Activated CD4-positive, alpha-beta T cell treated with anti-CD3 and anti-CD28 coated beads, Interleukin-2, amount 50 U/mL, for 24 hours (primary cell): ENCODE data around the gene LRRC4.

ENCODE experiments used
- DNase-seq, 2 donors: peaks; one replicate each; pipeline ENCODE4 v3.0.0-alpha.2; 2020; ENCODE audit warnings: low read depth in 1 of 2, low spot score in 1 of 2

LRRC4 gene

GRCh38 chr7:128030654-128031611, at the start of gene LRRC4:
LRRC4 (minus strand) TSS chr7:128031437; CDS start chr7:128030640, 797 bp downstream.
- no peak for DNase-seq

DNA sequence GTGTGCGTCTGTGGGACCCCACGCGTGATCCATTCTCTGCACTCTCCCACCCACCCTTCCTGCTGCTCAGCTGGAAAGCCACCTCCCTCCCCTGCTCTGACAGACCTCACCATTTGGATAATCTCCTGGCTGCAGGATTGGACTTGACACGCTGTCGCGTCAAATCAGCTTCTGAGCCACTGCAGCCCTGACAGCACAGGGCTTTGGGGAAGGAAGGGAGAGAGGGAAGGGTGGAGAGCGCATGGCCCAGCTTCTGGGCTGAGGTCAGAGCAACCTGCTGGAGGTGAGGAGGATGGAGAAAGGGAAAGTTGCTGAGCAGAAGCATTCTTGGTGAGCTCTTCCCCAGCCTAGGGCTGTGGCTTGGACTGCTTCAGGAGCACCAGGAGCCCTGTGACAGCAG, 48.9 kb upstream of the LRRC4 start:
- DNase-seq, result no peak

- DNase-seq, result no peak
Observed at GRCh38 chr7:128078309-128078708, 47.1 kb upstream of the LRRC4 start.

GRCh38 chr7:128076796-128077271, 45.6 kb upstream of the LRRC4 start:
- DNase-seq, result no peak

GRCh38 chr7:128076196-128076795, 45.1 kb upstream of the LRRC4 start:
- DNase-seq, result no peak

GRCh38 chr7:128075242-128076095, 44.2 kb upstream of the LRRC4 start:
- DNase-seq, result no peak

- DNase-seq, result no peak
Observed at GRCh38 chr7:128074736-128075135, 43.5 kb upstream of the LRRC4 start.

- DNase-seq, result no peak
Observed at GRCh38 chr7:128074336-128074735, 43.1 kb upstream of the LRRC4 start.

- no peak for DNase-seq
Observed at GRCh38 chr7:128073671-128074310, 42.6 kb upstream of the LRRC4 start.

DNA sequence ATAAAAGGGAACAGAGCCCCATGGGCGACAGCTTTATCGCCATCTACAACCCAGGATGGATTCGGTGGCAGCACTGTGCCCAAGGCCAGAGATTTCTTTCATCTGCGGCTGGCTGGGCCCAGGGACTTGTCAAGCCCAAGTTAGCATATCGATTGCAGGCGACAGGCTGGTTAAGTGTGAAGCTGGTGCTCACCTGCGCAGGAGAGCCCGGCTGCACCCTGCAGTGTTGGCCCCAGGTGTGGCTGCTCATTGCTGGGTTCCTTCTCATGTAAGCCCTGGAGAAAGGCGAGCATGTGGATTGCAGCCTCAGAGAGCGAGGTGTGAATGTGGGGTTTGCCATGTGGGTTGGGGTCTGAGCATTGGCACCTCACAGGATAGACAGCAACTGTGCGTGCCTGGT, 40.6 kb upstream of the LRRC4 start:
- DNase-seq, result no peak

GRCh38 chr7:128071376-128071775, 40.1 kb upstream of the LRRC4 start:
- DNase-seq, result no peak

- no peak for DNase-seq
Observed at GRCh38 chr7:128069373-128070364, 38.4 kb upstream of the LRRC4 start.

DNA sequence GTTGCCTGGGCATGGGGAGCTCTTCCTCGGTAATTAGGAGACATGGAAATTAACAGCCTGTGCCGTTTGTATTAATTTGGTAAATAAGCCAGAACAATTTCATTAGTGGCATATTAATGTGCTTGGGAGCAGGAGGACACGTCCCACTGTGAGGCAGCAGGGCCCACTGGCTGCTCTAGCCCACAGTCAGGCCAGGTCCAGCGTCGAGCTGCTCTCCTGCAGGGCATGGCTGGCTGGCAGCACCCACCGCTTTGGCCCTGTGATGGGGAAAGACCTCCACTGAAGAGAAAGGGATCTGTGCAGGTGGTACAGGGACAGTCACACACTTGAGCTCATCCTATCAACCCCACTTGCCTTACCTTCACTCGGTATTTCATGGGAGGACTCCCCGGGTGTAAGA, 37.5 kb upstream of the LRRC4 start:
- no peak for DNase-seq

DNA sequence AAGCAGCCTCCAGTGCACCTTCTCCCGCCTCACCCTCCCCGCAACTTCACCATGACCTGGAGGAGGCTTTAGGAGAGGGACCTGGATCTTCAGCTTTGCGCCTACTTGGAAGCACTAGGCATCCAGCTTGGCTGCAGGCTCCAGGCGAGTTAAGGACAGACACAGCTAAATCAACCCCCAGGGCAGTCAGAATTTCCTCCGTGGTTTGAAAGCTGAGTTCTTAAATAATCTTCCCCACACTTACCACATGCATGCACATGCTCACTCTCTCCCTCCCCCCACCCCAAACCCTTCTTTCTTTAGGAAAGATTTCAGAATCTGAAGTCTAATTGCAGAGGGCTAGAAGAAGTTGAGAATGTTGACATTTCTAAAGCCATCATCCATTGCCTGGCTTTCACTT, 36.7 kb upstream of the LRRC4 start:
- DNase-seq, result no peak

DNA sequence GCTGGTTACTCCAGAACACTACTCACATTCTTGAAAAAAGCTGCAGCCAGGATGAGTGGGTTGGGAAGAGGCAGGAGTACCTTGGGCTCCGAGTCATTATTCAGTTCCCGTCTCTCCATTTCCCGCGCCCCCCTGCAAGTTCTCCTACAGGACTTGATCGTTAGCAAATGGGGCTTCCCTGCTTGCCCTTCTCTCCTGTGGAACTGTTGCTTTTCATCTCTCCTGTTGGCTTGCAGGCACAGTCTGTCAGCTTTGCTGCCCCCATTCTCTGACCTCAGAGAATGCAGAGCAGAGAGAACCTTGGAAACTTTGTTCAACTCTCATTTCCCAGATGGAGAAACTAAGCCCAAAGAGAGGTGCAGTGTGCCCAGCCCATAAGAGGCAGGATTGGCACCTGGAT, 35.6 kb upstream of the LRRC4 start:
- no peak for DNase-seq

DNA sequence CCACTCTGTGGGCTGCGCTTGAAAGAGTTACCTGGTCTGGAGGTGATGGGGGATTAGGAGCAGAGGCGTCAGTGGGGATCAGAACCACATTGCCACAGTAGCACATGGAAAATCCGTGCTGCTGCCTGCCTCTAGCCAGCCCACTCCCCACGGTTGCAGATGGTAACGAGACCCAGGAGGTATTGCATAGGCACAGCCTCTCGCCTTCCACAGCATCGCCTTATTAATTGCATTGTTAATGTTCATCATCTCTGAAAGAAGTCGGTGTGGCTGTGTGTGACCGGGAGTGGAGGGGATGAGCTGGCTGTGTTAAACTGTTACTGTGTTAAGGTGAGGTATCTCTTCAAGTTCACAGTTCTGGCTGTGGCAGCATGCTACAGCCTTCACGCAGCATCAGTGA, 35.2 kb upstream of the LRRC4 start:
- no peak for DNase-seq

- DNase-seq, result no peak
Observed at GRCh38 chr7:128065872-128066271, 34.6 kb upstream of the LRRC4 start.

DNA sequence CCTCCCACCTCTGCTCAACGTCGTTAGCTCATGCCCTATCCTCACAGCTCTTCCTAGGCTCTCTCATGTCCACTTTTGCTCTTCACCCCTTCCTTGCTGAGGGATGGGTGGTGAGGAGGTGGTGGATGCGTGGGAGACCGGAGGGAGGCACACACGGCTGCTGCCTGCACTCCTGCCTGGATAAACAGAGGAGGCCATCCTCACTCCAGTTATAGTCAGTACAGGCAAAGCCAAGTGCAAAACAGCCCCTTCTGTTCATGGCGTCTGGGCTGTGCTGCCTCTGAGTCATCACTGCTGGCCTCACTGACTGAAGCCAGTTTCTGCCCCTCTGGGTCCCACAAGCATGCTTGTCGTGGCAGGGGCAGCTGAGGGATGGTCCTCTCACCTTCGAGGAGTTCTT, 31.9 kb upstream of the LRRC4 start:
- no peak for DNase-seq

- no peak for DNase-seq
Observed at GRCh38 chr7:128060018-128060417, 28.8 kb upstream of the LRRC4 start.
